Fibroblast of villous mesenchyme (primary cell): Measurements from ENCODE around the gene OR13C5. TPM values are rescaled to one million over a fixed set of nuclear protein-coding genes. Genes with fewer than 3 reads are reported as not detected.

ENCODE experiments used
- DNase-seq: peaks from one replicate; pipeline ENCODE4 v3.0.0-alpha.2; 2010; ENCODE audit warnings: low read depth
- H3K4me3 ChIP-seq: 2 replicates; pipeline ENCODE4 v1.5.1; 2011; ENCODE audit warnings: low read depth, mild to moderate bottlenecking, low read length
- total RNA-seq: library from RNA; depleted of rRNA; stranded (reverse); fragments of >200 nt; gene quantifications from 2 replicates; pipeline ENCODE4 v1.2.3, GENCODE V29; 2012
- TF ChIP-seq, protein P1 (sequence below): IDR thresholded peaks from 2 replicates; pipeline ENCODE4 v1.5.1; 2012; ENCODE audit warnings: low read depth, mild to moderate bottlenecking, low read length; ENCODE audit not compliant: insufficient read depth

The OR13C5 gene
- total RNA-seq, 1 donor: not detected

- H3K4me3 ChIP-seq: no peak overlapping the region
- DNase-seq: no peak
- TF ChIP-seq, protein P1, sequence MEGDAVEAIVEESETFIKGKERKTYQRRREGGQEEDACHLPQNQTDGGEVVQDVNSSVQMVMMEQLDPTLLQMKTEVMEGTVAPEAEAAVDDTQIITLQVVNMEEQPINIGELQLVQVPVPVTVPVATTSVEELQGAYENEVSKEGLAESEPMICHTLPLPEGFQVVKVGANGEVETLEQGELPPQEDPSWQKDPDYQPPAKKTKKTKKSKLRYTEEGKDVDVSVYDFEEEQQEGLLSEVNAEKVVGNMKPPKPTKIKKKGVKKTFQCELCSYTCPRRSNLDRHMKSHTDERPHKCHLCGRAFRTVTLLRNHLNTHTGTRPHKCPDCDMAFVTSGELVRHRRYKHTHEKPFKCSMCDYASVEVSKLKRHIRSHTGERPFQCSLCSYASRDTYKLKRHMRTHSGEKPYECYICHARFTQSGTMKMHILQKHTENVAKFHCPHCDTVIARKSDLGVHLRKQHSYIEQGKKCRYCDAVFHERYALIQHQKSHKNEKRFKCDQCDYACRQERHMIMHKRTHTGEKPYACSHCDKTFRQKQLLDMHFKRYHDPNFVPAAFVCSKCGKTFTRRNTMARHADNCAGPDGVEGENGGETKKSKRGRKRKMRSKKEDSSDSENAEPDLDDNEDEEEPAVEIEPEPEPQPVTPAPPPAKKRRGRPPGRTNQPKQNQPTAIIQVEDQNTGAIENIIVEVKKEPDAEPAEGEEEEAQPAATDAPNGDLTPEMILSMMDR: no peak
These were observed 46.0 kb downstream of the OR13C5 start for GRCh38 chr9:104553261-104553660.

Other genes with a start within 250 kb of the OR13C5 start
- not detected in 2 replicates for gene OR13F1, start 95.2 kb downstream of the OR13C5 start, total RNA-seq
- gene OR13C4, start 72.2 kb downstream of the OR13C5 start, total RNA-seq: not detected in 2 replicates
- gene OR13C3, start 62.6 kb downstream of the OR13C5 start, total RNA-seq: not detected in 2 replicates
- not detected in 2 replicates for gene OR13C8, start 30.2 kb downstream of the OR13C5 start, total RNA-seq
- gene OR13C2, start 6.2 kb upstream of the OR13C5 start, total RNA-seq: not detected in 2 replicates
- gene OR13C9, start 18.8 kb upstream of the OR13C5 start, total RNA-seq: not detected in 2 replicates
- gene OR13D1, start 95.1 kb upstream of the OR13C5 start, total RNA-seq: not detected in 2 replicates
- gene NIPSNAP3A, start 148.3 kb upstream of the OR13C5 start, total RNA-seq: 40.6 and 51.4 TPM in 2 replicates
- 0.97 and 1.3 TPM in 2 replicates for gene NIPSNAP3B, start 164.7 kb upstream of the OR13C5 start, total RNA-seq